ENCODE results near the gene CHST9. TPM values are rescaled to one million over a fixed set of nuclear protein-coding genes. Genes with fewer than 3 reads are reported as not detected.

The CHST9 gene
- total and polyA plus RNA-seq, 7 donors: 0.12 to 3.1 (median 0.95) TPM; not detected in 1

GRCh38 chr18:27144672-27145071 is 40.4 kb downstream of the CHST9 start:
- TF ChIP-seq CTCF (IDR thresholded peaks at IDR 0.05): no peak
- TF ChIP-seq POLR2AphosphoS5 (IDR thresholded peaks at IDR 0.05): no peak
- intact Hi-C loops (cut with DNase I): no loop called here
- no peaks in the 10 kb centered on the region for H3K36me3 ChIP-seq
- no peak for DNase-seq
- 76 to 84% methylated on average over 3 of the region's 3 CpGs for WGBS, 2 donors
- H3K27me3 ChIP-seq: no peaks in the 10 kb centered on the region
- H3K27ac ChIP-seq: no peak overlapping the region
- no peak overlapping the region for H3K4me3 ChIP-seq
- H3K9me3 ChIP-seq: no peaks in the 10 kb centered on the region
- H3K4me1 ChIP-seq: peaks cover 0 to 9% (median 3%) of the 10 kb centered on the region in 4 donors

- Histone ChIP-seq H3K27me3 (no peaks in the 10 kb centered on the region), H3K9me3 (no peaks in the 10 kb centered on the region), H3K4me3 (no peak overlapping the region), H3K4me1 (peaks cover 0 to 9% (median 3%) of the 10 kb centered on the region in 4 donors), H3K27ac (no peak overlapping the region), H3K36me3 (no peaks in the 10 kb centered on the region)
- no peak for DNase-seq
- 71 to 73% methylated on average over 10 of the region's 10 CpGs for WGBS, 2 donors
- TF ChIP-seq POLR2A (IDR thresholded peaks at IDR 0.05) (no peak), CTCF (IDR thresholded peaks at IDR 0.05) (no peak), EP300 (IDR thresholded peaks at IDR 0.05) (no peak), POLR2AphosphoS5 (IDR thresholded peaks at IDR 0.05) (no peak)
- intact Hi-C loops (cut with DNase I): no loop called here
Measured at GRCh38 chr18:27143580-27144287, 41.4 kb downstream of the CHST9 start.

GRCh38 chr18:27142891-27143290 is 42.2 kb downstream of the CHST9 start:
- Histone ChIP-seq H3K36me3 (no peaks in the 10 kb centered on the region), H3K9me3 (no peaks in the 10 kb centered on the region), H3K27ac (no peak overlapping the region), H3K27me3 (no peaks in the 10 kb centered on the region), H3K4me1 (peaks cover 0 to 9% (median 3%) of the 10 kb centered on the region in 4 donors), H3K4me3 (no peak overlapping the region)
- TF ChIP-seq CTCF (IDR thresholded peaks at IDR 0.05) (no peak), POLR2A (IDR thresholded peaks at IDR 0.05) (no peak), EP300 (IDR thresholded peaks at IDR 0.05) (no peak), POLR2AphosphoS5 (IDR thresholded peaks at IDR 0.05) (no peak)
- no peak for DNase-seq
- intact Hi-C loops (cut with DNase I): no loop called here
- 52 to 67% methylated on average over 2 of the region's 2 CpGs for WGBS, 2 donors

- no peak for DNase-seq
- no peak overlapping the region for H3K27ac ChIP-seq
- TF ChIP-seq EP300 (IDR thresholded peaks at IDR 0.05) (no peak), POLR2AphosphoS5 (IDR thresholded peaks at IDR 0.05) (no peak), POLR2A (IDR thresholded peaks at IDR 0.05) (no peak), CTCF (IDR thresholded peaks at IDR 0.05) (no peak)
Measured at GRCh38 chr18:27141876-27142275, 43.2 kb downstream of the CHST9 start.

GRCh38 chr18:27138079-27138478 is 47.0 kb downstream of the CHST9 start:
- Histone ChIP-seq H3K4me1 (no peaks in the 10 kb centered on the region), H3K4me3 (no peak overlapping the region), H3K27ac (no peak overlapping the region), H3K9me3 (no peaks in the 10 kb centered on the region), H3K36me3 (no peaks in the 10 kb centered on the region), H3K27me3 (no peaks in the 10 kb centered on the region)
- TF ChIP-seq CTCF (IDR thresholded peaks at IDR 0.05): no peak
- TF ChIP-seq POLR2A (IDR thresholded peaks at IDR 0.05): no peak
- no peak for TF ChIP-seq POLR2AphosphoS5 (IDR thresholded peaks at IDR 0.05)
- no peak for TF ChIP-seq EP300 (IDR thresholded peaks at IDR 0.05)
- intact Hi-C loops (cut with DNase I): no loop called here
- 56 to 76% methylated on average over 1 of the region's 1 CpG for WGBS, 2 donors
- no peak for DNase-seq

More at GRCh38 chr18:27141876-27142275, 43.2 kb downstream of the CHST9 start:
- no peaks in the 10 kb centered on the region for H3K27me3 ChIP-seq
- H3K4me3 ChIP-seq: no peak overlapping the region
- H3K9me3 ChIP-seq: no peaks in the 10 kb centered on the region
- H3K36me3 ChIP-seq: no peaks in the 10 kb centered on the region
- intact Hi-C loops (cut with DNase I): no loop called here
- peaks cover 0 to 9% (median 3%) of the 10 kb centered on the region in 4 donors for H3K4me1 ChIP-seq

Data from sigmoid colon (tissue), 7 donors.